MM.1S (cell line): Measurements from ENCODE around the gene LAMP1.
"Not testable (repeated sequence)": the region's sequence is repeated elsewhere in the genome, so short reads cannot be mapped to it uniquely, and the experiment has no call there.

Source experiments
- CTCF ChIP-seq: fragments of 300-600 bp; sonication (generic); IDR thresholded peaks from 2 replicates; pipeline ENCODE4 v1.5.1; 2016; ENCODE audit warnings: antibody characterized with exemption, low read length, mixed read lengths
- EZH2 ChIP-seq: fragments of 300-600 bp; sonication (generic); optimal IDR thresholded peaks from 2 replicates; pipeline ENCODE3; 2017; ENCODE audit warnings: low read depth, mild to moderate bottlenecking, antibody characterized with exemption, low read length, mixed read lengths
- EZH2phosphoT487 ChIP-seq: fragments of 300-600 bp; sonication (generic); IDR thresholded peaks from 2 replicates; pipeline ENCODE4 v1.6.1; 2018; ENCODE audit warnings: antibody characterized with exemption, low read length

- not testable (repeated sequence) for TF ChIP-seq CTCF, EZH2phosphoT487, EZH2
These were observed 50.7 kb downstream of the LAMP1 start for GRCh38 chr13:113347736-113348225.
